Measurements from ENCODE around the gene PLCG1. TPM values are rescaled to one million over a fixed set of nuclear protein-coding genes. Genes with fewer than 3 reads are reported as not detected.

PLCG1 gene
- total RNA-seq, result 181 TPM

GRCh38 chr20:41136680-41137613 lies at the start of gene PLCG1:
Gene PLCG1, plus strand, starts transcription at chr20:41137543. Its CDS starts 99 bp downstream, at chr20:41137642.

Other genes starting within 250 kb of the PLCG1 start
- gene TOP1, start 108.7 kb upstream of the PLCG1 start, total RNA-seq, result 55.6 TPM
- gene ZHX3, start 180.2 kb downstream of the PLCG1 start, total RNA-seq, result 29.1 TPM
- 5.7 TPM for gene LPIN3, start 203.3 kb downstream of the PLCG1 start, total RNA-seq
- 27.2 TPM for gene EMILIN3, start 229.3 kb downstream of the PLCG1 start, total RNA-seq